ENCODE measurements around the gene DOK5.

The DOK5 gene

DNA sequence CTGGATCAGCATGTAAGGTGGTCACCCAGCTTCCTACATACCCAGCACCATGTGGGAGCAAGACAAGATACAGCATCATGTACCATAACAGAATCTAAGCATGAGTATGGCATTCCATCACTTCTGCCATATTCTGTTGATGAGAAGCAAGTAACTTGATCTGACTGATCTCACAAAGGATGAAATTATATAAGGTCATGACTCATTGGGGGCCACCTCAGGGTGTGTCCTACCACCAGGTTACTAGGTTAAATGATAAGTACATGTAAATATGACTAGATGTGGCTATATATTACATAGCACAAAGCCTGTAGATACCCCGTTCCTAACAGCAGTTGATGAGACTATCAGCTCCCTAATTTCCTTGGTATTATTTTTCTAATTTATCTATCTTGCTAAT, 213.1 kb downstream of the DOK5 start:
- H3K27ac ChIP-seq = no peak overlapping the region
- TF ChIP-seq ZFX (IDR thresholded peaks at IDR 0.05; ENCODE audit: borderline replicate concordance) = no peak
- TF ChIP-seq, protein P1, sequence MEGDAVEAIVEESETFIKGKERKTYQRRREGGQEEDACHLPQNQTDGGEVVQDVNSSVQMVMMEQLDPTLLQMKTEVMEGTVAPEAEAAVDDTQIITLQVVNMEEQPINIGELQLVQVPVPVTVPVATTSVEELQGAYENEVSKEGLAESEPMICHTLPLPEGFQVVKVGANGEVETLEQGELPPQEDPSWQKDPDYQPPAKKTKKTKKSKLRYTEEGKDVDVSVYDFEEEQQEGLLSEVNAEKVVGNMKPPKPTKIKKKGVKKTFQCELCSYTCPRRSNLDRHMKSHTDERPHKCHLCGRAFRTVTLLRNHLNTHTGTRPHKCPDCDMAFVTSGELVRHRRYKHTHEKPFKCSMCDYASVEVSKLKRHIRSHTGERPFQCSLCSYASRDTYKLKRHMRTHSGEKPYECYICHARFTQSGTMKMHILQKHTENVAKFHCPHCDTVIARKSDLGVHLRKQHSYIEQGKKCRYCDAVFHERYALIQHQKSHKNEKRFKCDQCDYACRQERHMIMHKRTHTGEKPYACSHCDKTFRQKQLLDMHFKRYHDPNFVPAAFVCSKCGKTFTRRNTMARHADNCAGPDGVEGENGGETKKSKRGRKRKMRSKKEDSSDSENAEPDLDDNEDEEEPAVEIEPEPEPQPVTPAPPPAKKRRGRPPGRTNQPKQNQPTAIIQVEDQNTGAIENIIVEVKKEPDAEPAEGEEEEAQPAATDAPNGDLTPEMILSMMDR (IDR thresholded peaks at IDR 0.05) = no peak

DNA sequence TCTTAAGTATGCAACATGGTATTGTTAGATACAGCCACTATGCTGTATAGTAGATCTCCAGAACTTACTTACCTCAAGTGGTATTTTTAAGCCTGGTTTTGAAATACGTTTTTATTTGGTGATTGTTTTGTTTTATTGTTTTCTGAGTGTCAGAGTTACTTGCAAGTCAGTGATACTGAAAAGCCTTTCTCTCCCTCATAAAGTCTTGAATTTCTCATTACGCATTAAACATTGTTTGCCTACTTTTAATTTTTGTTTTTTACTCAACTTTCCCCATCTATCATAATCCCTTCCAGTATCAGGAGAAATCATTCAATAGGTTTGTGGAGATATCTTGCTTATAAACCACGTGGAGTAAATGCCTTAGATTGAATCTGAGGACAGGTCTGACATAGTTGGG, 214.9 kb downstream of the DOK5 start:
- TF ChIP-seq ZFX (IDR thresholded peaks at IDR 0.05; ENCODE audit: borderline replicate concordance) = no peak
- TF ChIP-seq, protein P1 (IDR thresholded peaks at IDR 0.05) = no peak
- no peak overlapping the region for H3K27ac ChIP-seq

DNA sequence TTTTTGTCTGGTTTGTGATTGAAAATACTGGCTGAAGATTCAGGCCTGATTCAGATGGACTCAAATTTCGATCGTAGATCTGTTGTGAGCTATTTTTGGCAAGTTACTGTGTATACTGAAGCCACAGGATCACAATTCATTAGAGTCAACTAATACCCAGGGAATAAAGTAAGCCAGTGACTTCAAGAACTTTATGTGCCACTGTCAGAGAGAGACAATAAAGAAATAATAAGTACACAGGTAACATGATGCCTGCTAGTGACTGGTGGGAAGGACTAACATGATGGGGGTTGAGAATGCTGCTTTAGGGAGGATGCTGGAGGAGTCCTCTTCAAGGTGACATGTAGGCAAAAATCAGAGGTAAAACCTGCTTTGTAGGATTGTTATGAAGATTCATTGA, 215.9 kb downstream of the DOK5 start:
- TF ChIP-seq ZFX (IDR thresholded peaks at IDR 0.05; ENCODE audit: borderline replicate concordance) = no peak
- TF ChIP-seq, protein P1 (IDR thresholded peaks at IDR 0.05) = no peak
- H3K27ac ChIP-seq = no peak overlapping the region

DNA sequence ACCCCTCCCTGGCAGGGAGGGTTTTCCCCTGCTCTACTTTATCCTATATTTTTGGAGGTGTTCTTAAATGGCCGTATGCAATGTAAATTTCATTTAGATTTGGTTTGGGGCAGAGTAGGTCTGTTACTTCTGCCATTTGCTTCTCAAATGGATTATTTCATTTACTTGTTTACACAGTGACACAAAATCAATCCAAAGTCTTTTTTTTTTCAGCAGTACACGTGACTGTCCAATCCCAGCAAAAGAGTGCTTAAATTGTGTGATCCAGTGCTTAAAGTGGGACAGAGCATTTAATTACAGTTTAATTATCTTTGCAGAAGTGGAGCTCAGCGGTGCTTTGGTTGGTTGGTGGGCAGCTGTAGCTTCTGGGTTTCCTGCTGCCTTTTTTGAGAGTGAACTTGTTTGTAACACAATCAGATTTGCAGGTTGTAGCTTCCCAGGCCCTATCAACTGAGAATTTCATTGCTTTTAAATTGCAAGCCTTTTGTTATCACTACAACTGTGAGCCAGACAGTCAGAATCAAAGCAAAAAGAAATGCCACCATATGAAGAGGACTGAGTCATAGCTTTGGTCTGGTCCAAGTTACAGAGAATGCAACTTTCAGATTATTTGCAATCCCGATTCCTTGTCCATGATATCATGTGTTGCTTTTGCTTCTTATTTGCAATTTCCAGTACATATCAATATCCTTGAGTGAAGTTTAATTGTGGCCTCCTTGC, 216.9 kb downstream of the DOK5 start:
- H3K27ac ChIP-seq = no peak overlapping the region
- TF ChIP-seq, protein P1 (IDR thresholded peaks at IDR 0.05) = no peak
- no peak for TF ChIP-seq ZFX (IDR thresholded peaks at IDR 0.05; ENCODE audit: borderline replicate concordance)

DNA sequence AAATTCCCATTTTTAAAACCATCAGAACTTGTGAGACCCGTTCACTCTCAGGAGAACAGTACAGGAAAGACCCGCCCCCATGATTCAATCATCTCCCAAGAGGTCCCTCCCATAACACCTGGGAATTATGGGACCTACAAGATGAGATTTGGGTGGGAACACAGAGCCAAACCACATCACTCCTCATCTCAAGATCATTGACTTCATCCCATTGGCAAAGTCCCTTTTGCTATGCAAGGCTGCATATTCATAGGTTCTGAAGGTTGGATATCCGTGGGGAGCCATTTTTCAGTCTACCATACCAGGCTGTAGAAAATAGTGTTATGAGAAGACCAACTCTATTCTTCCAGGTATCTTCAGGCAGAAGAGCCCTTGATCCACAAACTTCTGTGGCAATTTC, 219.1 kb downstream of the DOK5 start:
- TF ChIP-seq ZFX (IDR thresholded peaks at IDR 0.05; ENCODE audit: borderline replicate concordance) = no peak
- TF ChIP-seq, protein P1 (IDR thresholded peaks at IDR 0.05) = no peak

DNA sequence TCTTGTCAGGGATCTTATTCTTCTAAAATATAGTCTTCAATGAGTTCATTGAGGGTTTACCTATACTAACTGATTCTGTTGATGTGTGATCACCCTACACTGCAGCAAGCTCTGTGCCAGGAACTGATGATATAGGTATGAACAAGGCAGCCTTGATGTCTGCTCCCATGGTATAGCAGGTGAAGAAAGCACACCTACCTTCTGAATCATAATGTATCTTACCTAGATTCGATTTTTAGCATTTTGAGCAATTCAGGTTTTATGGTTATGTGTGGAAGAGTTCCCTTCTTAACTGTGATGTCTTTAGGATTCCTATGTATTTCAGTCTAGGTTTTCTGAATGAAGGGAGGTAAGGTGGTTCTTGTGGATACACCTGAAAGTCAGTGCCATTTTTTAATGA, 223.0 kb downstream of the DOK5 start:
- H3K27ac ChIP-seq = no peak overlapping the region
- TF ChIP-seq, protein P1 (IDR thresholded peaks at IDR 0.05) = no peak
- no peak for TF ChIP-seq ZFX (IDR thresholded peaks at IDR 0.05; ENCODE audit: borderline replicate concordance)

More for the DNA sequence above, 219.1 kb downstream of the DOK5 start:
- no peak overlapping the region for H3K27ac ChIP-seq

All from 22Rv1 (cell line).